Stomach smooth muscle (tissue), 2 donors: ENCODE results near the gene SNX10.

Experiments
- H3K27ac ChIP-seq: one replicate; pipeline ENCODE4 v1.7.0; 2013; ENCODE audit warnings: mild to moderate bottlenecking, low read length, inconsistent platforms
- H3K27me3 ChIP-seq, 2 donors: one replicate each; pipeline ENCODE4 v1.7.0; 2013; ENCODE audit warnings: low read length in 2 of 2; ENCODE audit not compliant: insufficient read depth in 2 of 2, control insufficient read depth in 1 of 2
- H3K36me3 ChIP-seq, 2 donors: one replicate each; pipeline ENCODE4 v1.7.0; 2013; ENCODE audit warnings: low read length in 2 of 2; ENCODE audit not compliant: control insufficient read depth in 2 of 2, insufficient read depth in 2 of 2
- H3K4me1 ChIP-seq: one replicate; pipeline ENCODE4 v1.7.0; 2013; ENCODE audit warnings: low read length; ENCODE audit not compliant: control insufficient read depth, insufficient read depth
- H3K4me3 ChIP-seq, 2 donors: one replicate each; pipeline ENCODE4 v1.7.0; 2013; ENCODE audit warnings: low read length in 2 of 2
- H3K9ac ChIP-seq, 2 donors: one replicate each; pipeline ENCODE4 v1.7.0; 2013; ENCODE audit warnings: low read length in 2 of 2, mild to moderate bottlenecking in 1 of 2
- H3K9me3 ChIP-seq, 2 donors: one replicate each; pipeline ENCODE4 v1.7.0; 2013; ENCODE audit warnings: low read length in 2 of 2; ENCODE audit not compliant: control insufficient read depth in 2 of 2
- donor health status: healthy.
- donor health status: Pancreatic carcinoma.

SNX10 gene

DNA sequence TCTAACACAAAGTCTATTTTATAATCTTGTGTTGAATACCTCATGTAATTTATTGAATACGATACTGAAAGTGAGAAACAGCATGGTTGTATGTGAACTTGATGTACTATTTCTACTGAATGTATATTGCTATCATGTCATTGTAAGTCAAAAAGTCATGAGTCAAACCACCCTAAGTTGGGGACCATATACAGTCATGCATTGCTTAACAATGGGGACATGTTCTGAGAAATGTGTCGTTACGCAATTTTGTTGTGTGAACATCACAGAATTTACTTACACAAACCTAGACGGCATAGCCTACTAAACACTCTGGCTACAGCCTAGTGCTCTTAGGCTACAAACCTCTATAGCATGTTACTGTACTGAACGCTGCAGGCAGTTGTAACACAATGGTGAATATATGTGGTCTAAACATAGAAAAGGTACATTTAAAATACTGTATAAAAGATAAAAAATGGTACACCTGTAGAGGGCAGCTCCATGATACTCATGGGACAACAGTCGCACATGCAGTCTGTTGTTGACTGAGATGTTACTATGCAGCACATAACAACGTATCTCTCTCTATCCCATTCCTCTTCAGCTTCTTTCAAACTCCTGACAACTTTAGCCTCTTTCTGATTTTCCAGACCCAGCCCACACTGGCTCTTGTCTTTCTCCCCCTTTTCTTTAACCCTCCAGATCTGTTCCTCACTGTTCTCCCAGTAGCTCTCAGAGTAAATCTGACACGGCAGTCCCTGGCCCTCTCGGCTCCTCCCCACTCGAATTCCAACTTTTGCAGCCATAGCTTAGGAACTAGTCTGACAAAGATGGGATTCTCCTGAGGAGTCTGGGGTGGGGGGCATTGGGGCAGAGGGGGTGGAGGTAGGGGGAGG lies 90.1 kb downstream of the SNX10 start:
- H3K4me3 ChIP-seq: no peak overlapping the region
- no peaks in the 10 kb centered on the region for H3K9me3 ChIP-seq
- H3K9ac ChIP-seq: no peak overlapping the region
- H3K4me1 ChIP-seq: peaks cover 3% of the 10 kb centered on the region
- no peaks in the 10 kb centered on the region for H3K36me3 ChIP-seq
- H3K27me3 ChIP-seq: peaks cover 27 to 38% of the 10 kb centered on the region in 2 donors
- no peak overlapping the region for H3K27ac ChIP-seq

DNA sequence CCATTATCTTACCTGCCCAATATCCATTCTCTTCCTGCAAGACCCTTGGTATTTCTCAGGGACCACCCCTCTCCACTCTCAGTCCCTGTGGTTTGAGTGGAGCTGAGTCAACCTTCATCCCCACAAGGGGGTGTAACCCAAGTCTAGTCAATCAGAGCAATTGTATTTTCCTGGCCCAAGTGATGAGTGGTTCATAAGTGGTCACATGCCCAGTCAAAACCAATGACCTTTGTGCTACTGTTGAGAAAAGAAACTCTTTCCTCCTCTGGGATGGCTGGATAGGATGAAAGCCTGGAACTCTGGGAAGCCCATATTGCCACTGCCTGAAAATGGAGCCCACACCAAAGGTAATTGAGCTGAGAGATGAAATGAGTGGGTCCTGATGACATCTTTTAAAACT lies 93.6 kb downstream of the SNX10 start:
- H3K9ac ChIP-seq: no peak overlapping the region
- no peaks in the 10 kb centered on the region for H3K4me1 ChIP-seq
- no peak overlapping the region for H3K27ac ChIP-seq
- no peak overlapping the region for H3K4me3 ChIP-seq
- H3K27me3 ChIP-seq: peaks cover 19 to 24% of the 10 kb centered on the region in 2 donors
- H3K36me3 ChIP-seq: no peaks in the 10 kb centered on the region
- no peaks in the 10 kb centered on the region for H3K9me3 ChIP-seq

DNA sequence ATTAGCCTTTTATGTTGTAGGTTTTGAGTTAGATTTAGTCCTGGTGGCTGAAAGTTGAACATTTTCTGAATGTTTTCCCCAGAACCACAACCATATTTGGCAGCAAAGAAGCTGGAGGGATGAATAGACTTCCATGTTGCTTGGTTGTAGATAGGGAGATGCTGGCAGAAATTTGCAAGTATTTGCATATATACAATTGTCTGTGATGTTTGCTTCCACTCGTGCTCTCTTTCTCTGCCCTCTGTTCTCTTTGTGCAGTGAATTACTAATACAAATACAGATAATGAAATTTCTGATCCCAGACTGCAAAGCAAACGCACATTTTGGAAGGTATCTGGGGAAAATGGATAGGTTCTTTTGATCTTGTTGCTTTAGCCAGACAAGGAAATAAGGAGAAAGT lies 96.1 kb downstream of the SNX10 start:
- H3K9ac ChIP-seq: no peak overlapping the region
- peaks cover 13 to 24% of the 10 kb centered on the region in 2 donors for H3K27me3 ChIP-seq
- no peaks in the 10 kb centered on the region for H3K9me3 ChIP-seq
- no peak overlapping the region for H3K27ac ChIP-seq
- no peaks in the 10 kb centered on the region for H3K36me3 ChIP-seq
- no peak overlapping the region for H3K4me3 ChIP-seq
- no peaks in the 10 kb centered on the region for H3K4me1 ChIP-seq

DNA sequence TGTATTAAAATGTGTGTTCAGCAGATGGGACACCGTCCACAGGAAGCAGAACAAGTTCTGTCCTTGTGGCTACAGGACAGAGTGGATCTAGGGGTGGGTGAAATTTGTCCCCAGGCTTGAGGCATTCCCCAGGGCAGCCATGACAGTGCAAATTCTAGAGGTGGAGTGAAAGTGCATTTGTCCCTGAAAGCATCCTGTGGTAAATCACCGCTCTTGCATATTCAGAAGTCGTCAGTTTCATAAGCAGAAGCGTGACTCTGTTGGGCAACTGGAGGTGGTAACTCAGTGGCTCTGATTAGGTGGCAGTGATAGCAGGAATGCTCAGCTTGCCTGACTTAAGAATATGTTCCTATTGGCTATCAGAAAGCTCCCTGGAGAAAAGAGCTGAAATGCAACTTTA lies 96.6 kb downstream of the SNX10 start:
- no peak overlapping the region for H3K27ac ChIP-seq
- H3K9me3 ChIP-seq: no peaks in the 10 kb centered on the region
- H3K27me3 ChIP-seq: peaks cover 13 to 22% of the 10 kb centered on the region in 2 donors
- no peak overlapping the region for H3K9ac ChIP-seq
- no peak overlapping the region for H3K4me3 ChIP-seq
- H3K36me3 ChIP-seq: no peaks in the 10 kb centered on the region
- no peaks in the 10 kb centered on the region for H3K4me1 ChIP-seq

DNA sequence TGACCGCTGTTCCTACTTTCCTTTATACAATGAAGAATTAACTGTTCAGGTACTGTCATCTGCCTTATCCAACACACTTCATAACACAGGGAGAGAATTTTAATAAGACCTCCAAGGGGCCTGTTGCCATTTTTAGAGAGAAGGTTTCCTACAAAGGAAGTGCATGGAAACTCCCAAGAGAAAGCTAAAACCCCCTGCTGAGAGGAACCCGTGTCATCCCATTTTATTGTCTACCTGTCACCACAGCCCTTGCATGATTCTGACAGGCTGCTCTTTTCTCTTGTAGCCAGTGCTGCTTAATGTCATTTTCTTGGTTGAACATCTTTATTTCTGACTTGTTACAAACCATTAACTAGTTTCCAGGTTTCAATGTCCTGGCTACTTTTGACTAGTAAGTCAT lies 98.4 kb downstream of the SNX10 start:
- no peaks in the 10 kb centered on the region for H3K4me1 ChIP-seq
- H3K9me3 ChIP-seq: no peaks in the 10 kb centered on the region
- no peak overlapping the region for H3K27ac ChIP-seq
- H3K4me3 ChIP-seq: no peak overlapping the region
- H3K9ac ChIP-seq: no peak overlapping the region
- H3K27me3 ChIP-seq: peaks cover 12 to 14% of the 10 kb centered on the region in 2 donors
- no peaks in the 10 kb centered on the region for H3K36me3 ChIP-seq

DNA sequence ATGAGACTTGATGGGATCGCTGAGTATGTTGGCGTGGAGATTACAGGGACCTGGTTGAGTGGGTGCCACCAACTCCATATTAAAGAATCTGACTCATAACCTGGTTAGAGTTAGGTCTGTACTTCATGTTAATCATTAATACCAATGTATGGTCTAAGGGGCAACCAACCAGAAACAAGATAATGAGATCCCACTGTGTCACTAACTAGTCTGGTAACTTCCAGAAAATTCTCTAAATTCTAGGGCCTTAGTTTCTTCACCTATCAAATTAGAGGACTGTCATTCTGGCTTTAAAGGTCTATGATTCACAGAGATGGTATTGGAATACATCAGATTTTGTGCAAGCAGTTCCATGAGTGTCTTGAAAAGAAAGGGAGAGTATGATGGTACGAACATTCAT lies 102.2 kb downstream of the SNX10 start:
- peaks cover 0 to under 1% of the 10 kb centered on the region in 2 donors for H3K27me3 ChIP-seq
- H3K4me1 ChIP-seq: peaks cover 8% of the 10 kb centered on the region
- no peak overlapping the region for H3K27ac ChIP-seq

DNA sequence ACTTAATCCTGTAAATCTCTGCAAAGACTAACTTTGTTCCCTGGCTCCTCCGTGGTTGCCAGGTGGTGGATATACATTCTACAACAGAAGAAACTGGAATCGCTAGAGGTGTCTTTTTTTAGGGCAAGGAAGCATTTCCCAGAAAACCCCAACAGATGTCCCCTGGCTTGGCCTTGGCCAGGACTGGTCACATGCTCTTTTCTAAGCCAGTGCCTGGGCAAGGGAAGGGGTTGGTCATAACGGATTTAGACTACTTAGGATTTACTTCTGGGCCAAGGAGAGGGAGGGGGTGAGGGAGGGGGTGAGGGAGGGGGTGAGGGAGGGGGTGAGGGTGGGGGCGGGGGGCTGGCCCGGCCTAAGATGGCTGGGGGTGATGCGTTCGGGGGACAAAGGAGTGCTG lies 105.7 kb downstream of the SNX10 start:
- H3K4me3 ChIP-seq: no peak overlapping the region
- H3K27me3 ChIP-seq: peaks cover 0 to 3% of the 10 kb centered on the region in 2 donors
- H3K27ac ChIP-seq: no peak overlapping the region
- peaks cover 13% of the 10 kb centered on the region for H3K4me1 ChIP-seq
- no peaks in the 10 kb centered on the region for H3K36me3 ChIP-seq
- no peaks in the 10 kb centered on the region for H3K9me3 ChIP-seq
- H3K9ac ChIP-seq: no peak overlapping the region

More for the DNA sequence above, 102.2 kb downstream of the SNX10 start:
- Histone ChIP-seq H3K4me3 (no peak overlapping the region), H3K9me3 (no peaks in the 10 kb centered on the region), H3K9ac (no peak overlapping the region), H3K36me3 (no peaks in the 10 kb centered on the region)

DNA sequence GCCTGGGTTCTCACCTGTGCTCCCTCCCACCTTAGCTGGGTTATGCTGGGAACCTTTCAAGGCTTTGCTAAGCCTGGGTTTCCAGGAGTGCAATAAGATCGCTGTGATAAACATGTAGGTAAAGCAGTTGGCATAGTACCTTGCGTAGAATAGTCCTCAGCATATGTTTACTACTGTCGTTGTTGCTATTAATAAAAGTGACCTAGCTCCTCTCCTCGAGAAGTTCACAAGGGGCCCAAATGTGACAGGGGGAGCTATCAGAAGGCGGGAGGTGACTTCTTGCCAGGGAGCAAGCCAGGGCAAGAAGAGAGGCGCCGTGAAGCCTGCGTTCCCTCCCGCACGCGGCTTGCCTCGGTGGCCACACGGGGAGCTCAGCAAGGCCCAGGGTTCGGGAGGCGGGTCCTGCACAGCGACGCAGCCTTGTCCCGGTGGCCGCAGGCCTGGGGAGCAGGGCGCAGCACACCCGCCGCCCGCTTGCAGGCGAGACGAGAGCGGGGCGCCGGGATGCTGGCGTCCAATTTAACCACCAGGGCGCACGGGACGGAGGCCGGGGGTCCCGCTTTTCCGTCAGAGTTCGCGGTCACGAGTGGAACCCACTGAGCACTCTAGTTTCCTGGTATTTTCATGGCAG lies 106.2 kb downstream of the SNX10 start:
- peaks cover 13% of the 10 kb centered on the region for H3K4me1 ChIP-seq
- H3K36me3 ChIP-seq: no peaks in the 10 kb centered on the region
- H3K9ac ChIP-seq: peak overlapping the region; percentile 37 to 56
- H3K27me3 ChIP-seq: peaks cover 0 to 3% of the 10 kb centered on the region in 2 donors
- peak overlapping the region; percentile 78 to 84 for H3K4me3 ChIP-seq
- H3K9me3 ChIP-seq: no peaks in the 10 kb centered on the region
- H3K27ac ChIP-seq: peak overlapping the region; percentile 47

DNA sequence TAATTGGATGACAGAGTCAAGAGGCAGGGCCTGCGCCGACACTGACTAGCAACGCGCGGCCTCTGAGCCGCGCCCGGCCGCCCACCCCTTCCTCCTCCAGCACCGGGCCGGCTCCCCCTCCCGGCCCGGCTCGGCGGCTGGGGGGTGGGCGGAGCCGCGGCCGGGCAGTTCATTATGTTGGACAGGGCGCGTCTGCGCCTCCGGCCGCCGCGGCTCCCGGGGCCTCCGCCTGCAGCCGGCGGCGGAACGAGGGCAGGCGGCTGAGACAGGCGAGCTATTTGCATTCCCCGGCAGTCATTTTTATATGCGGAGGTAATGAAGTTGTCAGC lies 106.7 kb downstream of the SNX10 start:
- H3K36me3 ChIP-seq: no peaks in the 10 kb centered on the region
- peaks cover 0 to 3% of the 10 kb centered on the region in 2 donors for H3K27me3 ChIP-seq
- H3K9ac ChIP-seq: peak overlapping the region; percentile 56 to 60
- H3K4me1 ChIP-seq: peaks cover 13% of the 10 kb centered on the region
- H3K4me3 ChIP-seq: peak overlapping the region; percentile 78 to 84
- peak overlapping the region; percentile 47 for H3K27ac ChIP-seq
- H3K9me3 ChIP-seq: no peaks in the 10 kb centered on the region

DNA sequence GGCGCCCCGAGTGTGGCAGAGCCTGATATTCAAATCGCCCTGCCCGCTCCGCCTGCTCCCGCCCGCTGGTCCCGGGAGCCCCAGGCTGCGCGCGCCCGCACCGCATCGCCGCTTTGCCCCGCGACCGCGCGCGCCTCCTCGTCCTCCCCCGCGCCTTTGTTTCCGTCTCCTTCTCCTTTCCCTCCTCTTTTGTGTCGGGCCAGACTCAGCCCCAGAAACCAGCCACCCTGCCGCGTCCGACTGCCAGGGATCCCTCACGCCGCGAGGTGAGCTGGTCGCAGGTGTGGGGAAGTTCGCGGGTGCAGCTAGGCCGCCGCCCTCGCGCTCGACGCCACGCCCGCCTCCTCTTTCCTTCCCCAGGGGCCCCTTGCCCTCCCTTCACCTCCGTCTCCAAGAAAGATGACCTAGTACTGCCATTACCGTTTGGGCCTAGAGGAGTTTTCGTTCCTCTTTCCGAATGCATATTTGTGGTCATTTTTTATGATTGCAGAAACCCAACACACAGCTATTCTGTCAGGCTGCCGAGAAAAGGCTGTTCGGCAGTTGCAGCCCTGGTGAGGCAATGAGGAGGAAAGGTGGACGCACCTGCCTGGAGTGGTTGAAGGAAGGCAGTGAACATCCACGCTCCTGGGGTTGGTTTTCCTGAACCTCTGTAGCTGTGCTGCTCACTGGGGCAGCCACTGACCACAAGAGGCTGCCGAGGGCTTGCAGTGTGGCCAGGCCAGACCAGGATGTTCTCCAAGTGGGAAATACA lies 107.3 kb downstream of the SNX10 start:
- H3K9ac ChIP-seq: peak overlapping the region; percentile 56 to 60
- peak overlapping the region; percentile 78 to 84 for H3K4me3 ChIP-seq
- peaks cover 13% of the 10 kb centered on the region for H3K4me1 ChIP-seq
- no peak overlapping the region for H3K27ac ChIP-seq
- no peaks in the 10 kb centered on the region for H3K9me3 ChIP-seq
- peaks cover 0 to 3% of the 10 kb centered on the region in 2 donors for H3K27me3 ChIP-seq
- H3K36me3 ChIP-seq: no peaks in the 10 kb centered on the region
